AG20443 (cell line): ENCODE results near the gene EMP2.
"Not testable (repeated sequence)": the region's sequence is repeated elsewhere in the genome, so short reads cannot be mapped to it uniquely, and the experiment has no call there.

Source experiments
- DNase-seq: peaks from one replicate; pipeline ENCODE4 v3.0.0; 2012; ENCODE audit warnings: low spot score, mixed read lengths

EMP2 gene

GRCh38 chr16:10578474-10579316 lies 1.7 kb downstream of the EMP2 start:
- DNase-seq, result no peak

GRCh38 chr16:10577305-10578202 lies 2.8 kb downstream of the EMP2 start:
- DNase-seq, result peak; percentile 72

GRCh38 chr16:10576390-10577304 lies 3.8 kb downstream of the EMP2 start:
- DNase-seq, result no peak

GRCh38 chr16:10575506-10576130 lies 4.8 kb downstream of the EMP2 start:
- DNase-seq, result peak; percentile 57

GRCh38 chr16:10572611-10573010 lies 7.8 kb downstream of the EMP2 start:
- DNase-seq, result no peak

- DNase-seq, result no peak
These were observed 9.0 kb downstream of the EMP2 start for GRCh38 chr16:10571354-10571753.

GRCh38 chr16:10569621-10570020 lies 10.8 kb downstream of the EMP2 start:
- no peak for DNase-seq

GRCh38 chr16:10566613-10567012 lies 13.8 kb downstream of the EMP2 start:
- no peak for DNase-seq

- DNase-seq, result no peak
These were observed 15.2 kb downstream of the EMP2 start for GRCh38 chr16:10565167-10565566.

GRCh38 chr16:10564591-10564990 lies 15.8 kb downstream of the EMP2 start:
- DNase-seq, result no peak

GRCh38 chr16:10562361-10562899 lies 18.0 kb downstream of the EMP2 start:
- no peak for DNase-seq

- no peak for DNase-seq
These were observed 19.0 kb downstream of the EMP2 start for GRCh38 chr16:10561425-10561824.

GRCh38 chr16:10561001-10561400 lies 19.4 kb downstream of the EMP2 start:
- DNase-seq, result no peak

- not testable (repeated sequence) for DNase-seq
These were observed 20.6 kb downstream of the EMP2 start for GRCh38 chr16:10559792-10560191.

- DNase-seq, result peak; percentile 87
These were observed 21.4 kb downstream of the EMP2 start for GRCh38 chr16:10558746-10559641.

- DNase-seq, result no peak
These were observed 22.1 kb downstream of the EMP2 start for GRCh38 chr16:10558305-10558704.

GRCh38 chr16:10557750-10558149 lies 22.6 kb downstream of the EMP2 start:
- DNase-seq, result no peak

- no peak for DNase-seq
These were observed 24.2 kb downstream of the EMP2 start for GRCh38 chr16:10556236-10556635.

GRCh38 chr16:10554569-10554968 lies 25.8 kb downstream of the EMP2 start:
- no peak for DNase-seq

GRCh38 chr16:10552998-10553491 lies 27.4 kb downstream of the EMP2 start:
- DNase-seq, result no peak
